PC-9 (cell line): ENCODE results near the gene ROBO2. TPM values are rescaled to one million over a fixed set of nuclear protein-coding genes. Genes with fewer than 3 reads are reported as not detected.

Source experiments
- BruUV-seq: library from RNA; stranded (reverse); fragments of 400-500 nt; replicated peaks from 2 replicates; lab custom pipeline; 2021; lab: Mats Ljungman, UMichigan
- CTCF ChIA-PET: fragments of 300-600 bp; sonication (Branson Sonifier 250); formaldehyde crosslinking; loops from one replicate; lab custom pipeline; 2022; ENCODE audit warnings: antibody characterized with exemption; lab: Charles Lee
- POLR2A ChIA-PET: fragments of 300-600 bp; sonication (Branson Sonifier 250); formaldehyde crosslinking; loops from one replicate; lab custom pipeline; 2022; ENCODE audit warnings: antibody characterized with exemption; ENCODE audit not compliant: unreplicated experiment; lab: Charles Lee
- DNase-seq, 2 experiments: peaks; one replicate each; pipeline versions ENCODE4 v3.0.0 to v3.0.0-alpha.2; 2015 to 2022; ENCODE audit warnings: mixed read lengths in 1 of 2
- H2AFZ ChIP-seq: fragments of 200-600 bp; sonication (generic); 2 replicates; pipeline ENCODE4 v1.8.1; 2017; ENCODE audit warnings: antibody characterized with exemption
- H3F3A ChIP-seq: fragments of 200-600 bp; sonication (generic); 2 replicates; pipeline ENCODE4 v1.8.1; 2017; ENCODE audit warnings: antibody characterized with exemption, mild to moderate bottlenecking, low read depth; ENCODE audit not compliant: insufficient read depth
- H3K27ac ChIP-seq: fragments of 200-600 bp; sonication (generic); 2 replicates; pipeline ENCODE4 v1.6.1; 2016; ENCODE audit warnings: mixed run types
- H3K27me3 ChIP-seq: fragments of 200-600 bp; sonication (generic); 2 replicates; pipeline ENCODE4 v1.6.1; 2016; ENCODE audit warnings: low read depth, mixed run types; ENCODE audit not compliant: insufficient read depth
- H3K36me3 ChIP-seq: fragments of 200-600 bp; sonication (generic); 2 replicates; pipeline ENCODE4 v1.6.1; 2016; ENCODE audit warnings: low read depth, mixed run types
- H3K4me1 ChIP-seq: fragments of 200-600 bp; sonication (generic); replicated peaks from 2 replicates; pipeline ENCODE4 v1.6.1; 2016; ENCODE audit warnings: mixed run types; ENCODE audit not compliant: insufficient read depth
- H3K4me2 ChIP-seq: fragments of 200-600 bp; sonication (generic); 2 replicates; pipeline ENCODE4 v1.6.1; 2017; ENCODE audit warnings: mixed run types
- H3K4me3 ChIP-seq: fragments of 200-600 bp; sonication (generic); 2 replicates; pipeline ENCODE4 v1.6.1; 2016; ENCODE audit warnings: mixed run types
- H3K79me2 ChIP-seq: fragments of 200-600 bp; sonication (generic); 2 replicates; pipeline ENCODE4 v1.6.1; 2017; ENCODE audit warnings: low read depth, mixed run types
- H3K9me2 ChIP-seq: fragments of 200-600 bp; sonication (generic); 2 replicates; pipeline ENCODE4 v1.8.1; 2017; ENCODE audit warnings: mild to moderate bottlenecking; ENCODE audit not compliant: insufficient read depth
- H3K9me3 ChIP-seq: fragments of 200-600 bp; sonication (generic); 2 replicates; pipeline ENCODE4 v1.8.1; 2016; ENCODE audit warnings: low read depth; ENCODE audit not compliant: insufficient read depth
- H4K20me1 ChIP-seq: fragments of 200-600 bp; sonication (generic); 2 replicates; pipeline ENCODE4 v1.8.1; 2017; ENCODE audit not compliant: insufficient read depth
- EZH2 ChIP-seq: fragments of 200-600 bp; sonication (generic); IDR thresholded peaks from 2 replicates; pipeline ENCODE4 v1.8.0; 2017; ENCODE audit warnings: antibody characterized with exemption, low read depth
- intact Hi-C: fragments of 100-400 bp; cut with micrococcal nuclease; formaldehyde crosslinking; loops from one replicate; pipeline ENCODE4 v1.10.0; 2022; ENCODE audit not compliant: unreplicated experiment
- total RNA-seq: library from RNA; stranded (reverse); gene quantifications from 2 replicates; pipeline ENCODE4 v1.2.3, GENCODE V29; 2021
- TF ChIP-seq, protein P1 (sequence below): fragments of 200-600 bp; sonication (generic); conservative IDR thresholded peaks from 2 replicates; pipeline ENCODE4 v1.6.1; 2017; ENCODE audit warnings: mixed run types, antibody characterized with exemption, mild to moderate bottlenecking, moderate library complexity

Gene ROBO2
- total RNA-seq, 1 experiment from 2014 or later, result 0.39 TPM

DNA sequence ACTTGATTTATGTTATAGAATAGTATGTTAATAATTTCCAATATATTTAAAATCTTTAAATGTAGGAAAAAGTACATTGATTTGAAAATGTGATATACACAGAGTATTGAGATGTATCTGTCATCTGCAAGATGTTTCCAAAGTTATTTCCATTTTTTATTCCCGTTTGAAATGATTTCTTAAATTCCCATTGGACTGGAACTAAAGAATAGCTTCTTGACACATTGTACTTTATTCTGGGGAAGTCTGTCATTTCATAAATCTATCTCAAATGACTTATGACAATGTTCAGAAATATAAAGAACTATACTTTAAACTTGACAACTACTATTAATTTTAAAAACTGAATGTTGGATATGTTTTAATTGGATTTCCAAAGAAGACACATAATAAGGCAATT, 489.6 kb downstream of the ROBO2 start:
- H2AFZ ChIP-seq, result no peak overlapping the region
- BruUV-seq, result no TSS peak
- no peaks in the 10 kb centered on the region for H3K36me3 ChIP-seq
- ChIA-PET CTCF (no interaction called here), POLR2A (no interaction called here)
- H3K9me2 ChIP-seq, result 0 out of 2 replicates have a peak, but pooled peaks cover 3% of the 10 kb centered on the region
- no peaks in the 10 kb centered on the region for H3K9me3 ChIP-seq
- no peak for TF ChIP-seq EZH2
- TF ChIP-seq, protein P1, sequence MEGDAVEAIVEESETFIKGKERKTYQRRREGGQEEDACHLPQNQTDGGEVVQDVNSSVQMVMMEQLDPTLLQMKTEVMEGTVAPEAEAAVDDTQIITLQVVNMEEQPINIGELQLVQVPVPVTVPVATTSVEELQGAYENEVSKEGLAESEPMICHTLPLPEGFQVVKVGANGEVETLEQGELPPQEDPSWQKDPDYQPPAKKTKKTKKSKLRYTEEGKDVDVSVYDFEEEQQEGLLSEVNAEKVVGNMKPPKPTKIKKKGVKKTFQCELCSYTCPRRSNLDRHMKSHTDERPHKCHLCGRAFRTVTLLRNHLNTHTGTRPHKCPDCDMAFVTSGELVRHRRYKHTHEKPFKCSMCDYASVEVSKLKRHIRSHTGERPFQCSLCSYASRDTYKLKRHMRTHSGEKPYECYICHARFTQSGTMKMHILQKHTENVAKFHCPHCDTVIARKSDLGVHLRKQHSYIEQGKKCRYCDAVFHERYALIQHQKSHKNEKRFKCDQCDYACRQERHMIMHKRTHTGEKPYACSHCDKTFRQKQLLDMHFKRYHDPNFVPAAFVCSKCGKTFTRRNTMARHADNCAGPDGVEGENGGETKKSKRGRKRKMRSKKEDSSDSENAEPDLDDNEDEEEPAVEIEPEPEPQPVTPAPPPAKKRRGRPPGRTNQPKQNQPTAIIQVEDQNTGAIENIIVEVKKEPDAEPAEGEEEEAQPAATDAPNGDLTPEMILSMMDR, result no peak
- no peaks in the 10 kb centered on the region for H3K79me2 ChIP-seq
- H3K4me3 ChIP-seq, result no peak overlapping the region
- intact Hi-C loops, result no loop called here
- H3K27ac ChIP-seq, result no peak overlapping the region
- H3F3A ChIP-seq, result no peaks in the 10 kb centered on the region
- H3K4me2 ChIP-seq, result no peak overlapping the region
- H3K4me1 ChIP-seq, result no peaks in the 10 kb centered on the region
- no peak for DNase-seq
- H4K20me1 ChIP-seq, result no peaks in the 10 kb centered on the region
- H3K27me3 ChIP-seq, result no peaks in the 10 kb centered on the region

DNA sequence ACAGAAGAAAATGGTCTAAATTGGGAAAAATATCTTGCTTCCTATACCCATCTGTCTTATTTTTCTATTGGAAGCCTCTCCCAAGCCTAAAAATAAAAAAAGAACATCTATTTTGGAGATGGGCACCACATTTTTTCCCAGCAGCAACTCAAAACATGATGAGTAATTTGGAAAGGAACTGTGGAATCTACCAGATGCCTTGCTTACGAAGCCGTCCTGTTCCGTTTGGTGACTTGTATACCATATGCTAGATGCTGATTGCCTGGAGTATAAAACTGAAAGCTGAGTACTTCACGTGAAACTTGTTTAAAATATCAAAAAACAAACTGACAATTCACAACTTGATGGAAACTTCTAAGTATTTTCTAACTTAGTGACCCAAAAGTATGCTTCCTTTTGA, 491.0 kb downstream of the ROBO2 start:
- ChIA-PET POLR2A (no interaction called here), CTCF (no interaction called here)
- H3K4me1 ChIP-seq, result no peaks in the 10 kb centered on the region
- H3K36me3 ChIP-seq, result no peaks in the 10 kb centered on the region
- no peak overlapping the region for H3K4me3 ChIP-seq
- H3F3A ChIP-seq, result no peaks in the 10 kb centered on the region
- no peaks in the 10 kb centered on the region for H3K9me3 ChIP-seq
- H3K27ac ChIP-seq, result no peak overlapping the region
- no TSS peak for BruUV-seq
- no peaks in the 10 kb centered on the region for H4K20me1 ChIP-seq
- 0 out of 2 replicates have a peak, but pooled peaks cover 3% of the 10 kb centered on the region for H3K9me2 ChIP-seq
- intact Hi-C loops, result no loop called here
- TF ChIP-seq, protein P1, result no peak
- TF ChIP-seq EZH2, result no peak
- no peak overlapping the region for H2AFZ ChIP-seq
- no peak for DNase-seq
- no peak overlapping the region for H3K4me2 ChIP-seq
- no peaks in the 10 kb centered on the region for H3K79me2 ChIP-seq
- H3K27me3 ChIP-seq, result no peaks in the 10 kb centered on the region

DNA sequence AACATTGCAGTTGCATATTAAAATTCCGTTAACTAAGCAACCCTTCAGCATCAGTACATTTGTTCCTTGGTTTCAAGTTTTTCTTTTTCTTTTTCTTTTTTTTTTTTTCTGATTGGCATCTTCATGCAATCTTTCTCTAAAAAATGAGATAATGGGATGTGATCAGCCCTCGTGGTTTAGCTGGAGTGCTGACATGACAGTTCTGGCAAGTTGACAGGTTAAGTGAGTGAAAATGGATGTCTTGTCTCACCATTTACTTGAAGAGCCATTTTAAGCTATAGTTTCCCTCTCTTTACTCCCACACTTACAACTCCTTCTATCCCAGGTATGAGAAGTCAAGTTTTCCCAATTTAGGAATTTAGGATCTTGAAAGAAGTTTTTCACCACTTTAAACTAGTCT, 495.2 kb downstream of the ROBO2 start:
- ChIA-PET CTCF (no interaction called here), POLR2A (no interaction called here)
- TF ChIP-seq EZH2, result no peak
- TF ChIP-seq, protein P1, result no peak
- 0 out of 2 replicates have a peak, but pooled peaks cover 3% of the 10 kb centered on the region for H3K9me2 ChIP-seq
- H3K79me2 ChIP-seq, result no peaks in the 10 kb centered on the region
- no peak overlapping the region for H3K27ac ChIP-seq
- no peak overlapping the region for H3K4me2 ChIP-seq
- no peak overlapping the region for H2AFZ ChIP-seq
- no peaks in the 10 kb centered on the region for H3K4me1 ChIP-seq
- H3K9me3 ChIP-seq, result no peaks in the 10 kb centered on the region
- no peaks in the 10 kb centered on the region for H3K36me3 ChIP-seq
- no TSS peak for BruUV-seq
- no peaks in the 10 kb centered on the region for H3K27me3 ChIP-seq
- no peak overlapping the region for H3K4me3 ChIP-seq
- H3F3A ChIP-seq, result no peaks in the 10 kb centered on the region
- intact Hi-C loops, result no loop called here
- H4K20me1 ChIP-seq, result no peaks in the 10 kb centered on the region
- DNase-seq, result no peak
